RCC 7860 (cell line): ENCODE results near the gene FAM229A.
A peak's percentile ranks its signal among the peaks of the same experiment; 100 is the strongest.
"Not testable (repeated sequence)": the region's sequence is repeated elsewhere in the genome, so short reads cannot be mapped to it uniquely, and the experiment has no call there.

ENCODE experiments used
- DNase-seq: peaks from one replicate; pipeline ENCODE4 v3.0.0-alpha.2; 2015; ENCODE audit warnings: low spot score
- FAIRE-seq: peaks from 2 replicates; lab custom pipeline; 2012; peaks lifted over from hg19 to GRCh38; lab: Jason Lieb, UNC

Gene FAM229A, protein sequence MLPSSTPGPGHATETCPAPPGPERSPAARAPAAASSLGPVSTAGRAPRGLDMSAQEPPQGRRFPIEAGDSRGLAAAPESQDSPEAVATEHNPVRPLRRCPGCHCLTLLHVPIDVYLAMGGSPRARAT

DNA sequence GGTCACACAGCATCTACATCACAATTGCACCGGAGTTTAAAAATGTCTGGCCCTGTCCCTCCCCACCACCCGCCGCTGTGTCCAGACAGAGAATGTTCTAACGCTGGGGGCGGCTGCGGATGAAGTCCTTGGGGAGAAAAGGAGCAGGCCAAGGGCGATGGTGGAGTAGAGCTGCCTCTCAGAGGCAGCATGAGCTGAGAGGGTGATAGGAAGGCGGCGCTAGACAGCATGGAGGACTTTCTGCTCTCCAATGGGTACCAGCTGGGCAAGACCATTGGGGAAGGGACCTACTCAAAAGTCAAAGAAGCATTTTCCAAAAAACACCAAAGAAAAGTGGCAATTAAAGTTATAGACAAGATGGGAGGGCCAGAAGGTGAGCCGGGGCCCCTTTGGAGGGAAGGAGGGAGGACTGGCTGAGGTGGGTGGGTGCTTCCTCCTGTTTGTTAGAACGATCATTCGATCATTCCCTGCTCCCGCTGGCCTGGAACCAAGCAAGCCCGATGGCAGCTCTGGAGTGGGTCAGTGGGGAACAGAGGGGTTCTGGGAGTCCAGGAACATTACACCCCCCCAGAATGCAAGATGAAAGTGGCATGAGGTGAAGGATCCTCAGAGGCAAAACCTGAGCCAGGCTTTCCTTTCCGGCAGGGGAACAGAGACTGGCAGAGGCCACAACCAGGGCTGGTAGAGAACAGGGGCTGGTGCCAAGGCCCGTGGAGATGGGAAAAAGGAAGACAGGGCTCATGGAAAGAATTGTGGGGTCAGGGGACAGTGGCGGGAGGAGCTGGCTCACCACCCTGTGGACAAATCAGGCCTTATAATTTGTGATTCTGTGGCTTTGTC is at the start of gene FAM229A, which contains the start of gene TSSK3:
Gene FAM229A (minus strand): TSS at position 12 of the 840 bp plus-strand sequence. CDS start 394 bp downstream, outside the sequence.
Gene TSSK3 (plus strand): TSS at position 66 of the 840 bp plus-strand sequence. CDS start 163 bp downstream, at position 229.
- DNase-seq (no peak), FAIRE-seq (no peak)

DNA sequence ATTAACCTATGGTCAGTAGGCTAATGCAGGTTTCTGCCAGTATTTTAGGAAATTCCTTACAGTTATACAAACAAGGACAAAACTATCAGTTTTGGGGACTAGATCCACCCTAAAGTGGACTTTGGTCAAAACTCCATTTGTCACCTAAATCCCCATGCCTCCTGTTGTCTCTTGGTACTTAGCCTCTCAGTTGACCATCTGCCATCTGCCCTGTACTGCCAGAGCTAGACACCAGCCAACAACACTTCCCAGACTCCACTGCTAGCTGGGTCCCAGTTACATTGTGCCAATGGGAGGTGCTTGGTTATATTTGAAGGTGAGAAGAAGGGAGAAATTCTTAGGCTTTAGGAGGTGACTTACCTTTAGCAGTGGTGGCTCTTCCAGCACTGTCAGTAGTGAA is 49.0 kb upstream of the FAM229A start:
- no peak for DNase-seq
- no peak for FAIRE-seq

DNA sequence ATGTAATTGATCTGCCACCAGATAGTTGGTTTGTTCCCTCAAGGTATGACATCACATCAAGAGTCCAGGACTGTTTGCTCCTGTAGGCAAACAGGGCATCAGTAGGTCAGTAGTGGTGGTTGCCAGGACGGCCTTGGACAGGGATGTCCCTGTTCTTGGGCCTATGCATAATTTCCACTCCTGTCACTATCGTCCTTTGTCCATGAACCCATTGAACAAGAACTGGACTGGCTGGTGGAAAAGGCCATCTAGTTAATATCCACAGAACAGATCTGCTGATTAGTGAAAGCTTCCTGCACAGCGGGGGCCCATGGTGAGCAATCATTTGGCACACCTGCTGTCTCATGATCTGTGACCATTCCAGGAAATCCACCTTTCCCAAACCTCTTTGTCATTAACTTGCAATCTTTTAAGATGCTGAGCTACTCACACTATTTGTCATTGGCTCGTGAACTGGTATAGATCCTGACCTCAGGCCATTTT is 44.4 kb upstream of the FAM229A start:
- FAIRE-seq (no peak), DNase-seq (no peak)

DNA sequence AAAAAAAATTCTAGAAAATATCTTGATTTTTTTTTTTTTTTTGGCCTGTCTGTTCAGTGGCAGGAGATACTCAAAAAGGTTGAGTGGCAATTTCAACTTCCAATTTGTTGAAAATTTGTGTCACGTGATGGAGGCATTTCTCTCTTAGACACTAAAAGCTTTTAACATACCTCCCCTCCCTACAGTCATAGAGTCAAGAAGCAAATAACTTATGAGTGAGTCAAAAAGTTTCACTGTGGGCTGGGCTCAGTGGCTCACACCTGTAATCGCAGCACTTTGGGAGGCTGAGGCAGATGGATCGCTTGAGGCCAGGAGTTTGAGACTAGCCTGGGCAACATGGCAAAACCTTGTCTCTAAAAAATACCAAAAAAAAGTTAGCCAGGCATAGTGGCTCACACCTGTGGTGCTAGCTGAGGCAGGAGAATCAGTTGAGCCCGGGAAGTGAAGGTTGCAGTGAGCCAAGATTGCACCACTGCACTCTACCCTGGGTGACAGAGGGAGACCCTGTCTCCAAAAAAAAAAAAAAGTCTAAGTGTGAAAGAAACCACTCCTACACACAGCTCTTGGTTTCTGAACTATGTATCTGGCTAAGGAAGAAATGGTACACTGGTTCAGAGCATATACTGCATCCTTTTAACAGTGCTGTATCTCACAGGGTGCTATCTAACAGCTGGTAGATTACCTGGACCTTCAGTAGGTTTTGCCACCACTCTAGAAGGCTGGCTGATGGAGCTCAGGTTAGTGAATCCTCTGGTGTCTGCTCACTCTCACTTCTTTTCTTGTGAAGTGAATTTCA is 43.6 kb upstream of the FAM229A start:
- FAIRE-seq (no peak), DNase-seq (no peak)

DNA sequence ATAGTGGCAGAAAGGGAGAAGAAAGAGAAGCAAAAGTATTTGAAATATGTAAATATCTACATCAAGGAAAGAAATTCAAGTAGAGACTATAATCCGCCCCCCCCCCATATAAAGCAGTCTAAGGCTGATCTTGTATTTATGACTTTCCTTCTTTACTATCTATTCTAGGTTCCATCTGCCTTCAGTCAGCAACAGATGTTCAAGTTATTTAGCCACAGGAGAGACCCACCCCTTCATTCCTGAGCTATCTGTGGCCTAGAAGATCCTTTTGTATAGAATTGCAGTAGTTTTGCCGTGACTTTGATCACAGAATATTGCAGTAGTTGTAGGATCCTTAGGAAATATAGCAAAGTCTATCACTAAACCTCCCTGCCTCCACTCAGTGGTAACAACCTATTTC is 42.7 kb upstream of the FAM229A start:
- FAIRE-seq (no peak), DNase-seq (no peak)

DNA sequence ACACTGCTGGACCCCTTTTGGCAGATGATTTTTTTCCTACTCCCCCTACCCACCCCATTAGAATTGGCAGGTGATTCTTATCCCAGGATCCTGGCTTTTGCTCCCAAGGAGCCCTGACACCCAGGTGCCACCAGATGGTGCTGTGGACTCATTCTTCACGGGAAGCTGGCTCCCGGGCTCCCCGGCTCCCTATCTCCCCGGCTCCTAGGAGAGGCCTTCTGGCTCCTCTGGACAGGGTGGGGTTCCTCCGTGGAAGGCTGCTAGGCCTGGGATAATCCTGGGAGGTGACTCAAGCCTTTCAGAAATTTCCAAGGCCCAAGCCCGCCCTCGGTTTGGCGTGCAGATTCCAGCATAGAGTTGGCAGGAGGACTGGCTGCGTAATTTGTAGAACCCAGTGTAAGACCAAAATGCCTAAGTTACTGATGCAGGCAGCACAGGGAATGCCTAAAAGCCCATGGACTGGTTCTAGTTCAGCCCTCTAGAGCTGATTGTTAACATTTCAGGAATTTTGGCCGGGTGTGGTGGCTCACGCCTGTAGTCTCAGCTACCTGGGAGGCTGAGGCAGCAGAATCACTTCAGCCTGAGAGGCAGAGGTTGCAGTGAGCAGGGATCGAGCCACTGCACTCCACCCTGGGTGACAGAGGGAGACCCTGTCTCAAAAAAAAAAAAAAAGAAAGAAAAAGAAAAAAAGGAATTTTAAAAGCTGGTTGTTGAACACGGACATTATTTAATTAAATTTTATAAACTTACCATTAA is 38.8 kb upstream of the FAM229A start:
- DNase-seq, result peak; percentile 43

DNA sequence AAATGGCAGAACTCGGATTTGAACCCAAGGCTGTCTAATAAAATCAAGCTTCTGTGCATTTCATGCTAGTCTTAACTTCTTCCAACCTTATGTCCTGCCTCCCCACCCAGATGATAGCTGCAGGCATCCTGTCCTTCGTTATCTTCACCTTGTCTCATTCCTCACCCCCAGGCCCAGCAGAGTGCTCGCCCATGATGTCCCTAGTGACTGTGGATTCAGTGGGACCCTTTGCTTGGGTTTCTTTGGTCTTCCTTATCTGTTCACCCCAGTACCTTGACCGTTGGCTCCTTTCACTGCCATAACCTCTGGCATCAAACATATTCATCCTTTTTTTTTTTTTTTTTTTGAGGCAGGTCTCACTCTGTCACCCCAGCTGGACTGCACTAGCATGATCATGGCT is 37.6 kb upstream of the FAM229A start:
- FAIRE-seq (no peak), DNase-seq (no peak)

More for the DNA sequence above, 38.8 kb upstream of the FAM229A start:
- FAIRE-seq, result no peak

DNA sequence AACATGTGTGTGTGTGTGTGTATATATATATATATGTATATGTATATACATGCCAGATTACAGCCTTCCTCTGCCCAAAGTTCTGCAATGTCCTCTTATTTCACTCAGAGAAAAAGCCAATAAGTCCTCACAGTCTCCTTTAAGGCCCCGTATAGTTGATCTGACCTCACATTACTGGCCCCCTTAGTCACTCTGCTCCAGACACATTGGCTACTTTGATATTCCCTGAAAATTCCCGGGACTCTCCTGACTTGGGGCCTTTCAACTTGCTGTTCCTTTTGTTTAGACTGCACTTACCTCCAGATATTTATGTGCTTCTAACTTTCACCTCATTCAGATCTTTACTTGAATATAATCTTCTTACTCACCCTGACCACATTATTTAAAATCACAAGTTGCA is 36.1 kb upstream of the FAM229A start:
- FAIRE-seq, result no peak

DNA sequence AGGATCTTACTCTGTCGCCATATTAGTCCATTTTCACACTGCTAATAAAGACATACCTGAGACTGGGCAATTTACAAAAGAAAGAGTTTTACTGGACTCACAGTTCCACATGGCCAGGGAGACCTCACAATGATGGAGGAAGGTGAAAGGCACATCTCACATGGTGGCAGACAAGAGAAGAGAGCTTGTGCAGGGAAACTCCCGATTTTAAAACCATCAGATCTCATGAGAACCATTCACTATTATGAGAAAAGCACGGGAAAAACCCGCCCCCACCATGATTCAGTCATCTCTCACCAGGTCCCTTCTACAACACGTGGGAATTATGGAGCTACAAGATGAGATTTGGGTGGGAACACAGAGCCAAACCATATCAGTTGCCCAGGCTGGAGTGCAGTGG is 34.2 kb upstream of the FAM229A start:
- FAIRE-seq, DNase-seq: not testable (repeated sequence)

More for the DNA sequence above, 36.1 kb upstream of the FAM229A start:
- DNase-seq, result peak; percentile 16

DNA sequence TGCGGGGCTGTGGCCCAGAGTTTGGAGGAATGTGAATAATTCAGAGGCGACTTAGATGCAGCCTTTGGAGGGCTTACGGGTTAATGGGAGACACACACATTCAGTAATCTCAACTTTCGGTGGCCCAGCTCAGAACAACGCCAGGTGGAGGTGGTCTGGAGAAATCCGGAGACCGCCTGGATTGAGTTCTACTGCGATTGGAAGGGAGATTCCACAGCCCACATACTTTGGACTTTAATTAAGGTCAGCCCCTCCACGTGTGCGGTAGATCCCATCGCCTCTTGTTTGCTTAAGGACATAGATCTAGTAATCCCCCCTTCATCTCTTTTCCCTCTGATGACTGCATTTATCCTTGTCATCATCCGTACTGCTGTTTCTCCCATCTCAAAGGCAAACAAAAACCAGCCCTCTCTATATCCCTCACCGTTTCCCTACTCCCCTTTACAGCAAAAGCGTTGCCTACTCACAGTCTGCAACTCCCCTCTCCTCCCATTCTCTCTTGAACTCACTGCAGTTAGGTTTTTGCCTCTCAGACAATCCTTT is 32.7 kb upstream of the FAM229A start:
- DNase-seq, result no peak
- FAIRE-seq, result no peak

DNA sequence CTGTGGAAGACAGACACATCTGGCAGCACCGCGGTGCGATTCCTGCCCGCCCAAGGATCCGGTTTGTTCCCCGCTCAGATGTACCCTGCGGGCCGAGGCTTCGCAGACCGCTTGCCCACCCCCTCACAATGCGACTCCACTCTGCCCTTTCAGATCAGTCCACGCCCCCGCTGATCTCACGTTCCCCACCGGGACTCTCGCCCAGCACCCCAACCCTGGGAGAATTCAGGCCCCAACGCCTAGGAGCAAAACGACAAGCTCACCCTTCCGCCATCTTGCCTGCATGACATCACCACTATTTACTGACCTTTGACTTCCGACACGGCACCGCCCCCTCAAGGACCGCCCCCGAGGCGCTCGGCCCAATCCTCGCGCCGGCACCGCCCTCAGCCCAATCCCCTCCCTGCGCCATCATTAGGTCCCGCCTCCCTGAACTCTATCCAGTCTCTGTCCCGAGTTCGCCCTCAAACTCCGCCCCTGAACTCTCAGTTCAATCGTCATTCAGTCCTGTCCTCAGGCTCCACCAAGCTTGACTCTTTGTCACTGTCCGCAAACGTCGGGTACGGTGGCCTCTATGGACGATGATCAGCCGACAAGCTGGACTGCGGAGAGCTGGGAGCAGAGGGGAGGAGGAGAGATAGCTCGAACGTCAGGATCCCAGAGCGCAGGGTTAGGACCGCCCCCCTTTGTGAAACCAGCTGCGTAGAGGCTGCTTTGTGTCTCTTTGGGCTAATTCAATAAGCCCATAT is 32.0 kb upstream of the FAM229A start, which contains the start of gene BSDC1:
Gene BSDC1 (minus strand): TSS at position 301 of the 749 bp plus-strand sequence. CDS start 27 bp downstream, at position 274.
- peak; percentile 98 for DNase-seq
- peak; percentile 95 for FAIRE-seq

DNA sequence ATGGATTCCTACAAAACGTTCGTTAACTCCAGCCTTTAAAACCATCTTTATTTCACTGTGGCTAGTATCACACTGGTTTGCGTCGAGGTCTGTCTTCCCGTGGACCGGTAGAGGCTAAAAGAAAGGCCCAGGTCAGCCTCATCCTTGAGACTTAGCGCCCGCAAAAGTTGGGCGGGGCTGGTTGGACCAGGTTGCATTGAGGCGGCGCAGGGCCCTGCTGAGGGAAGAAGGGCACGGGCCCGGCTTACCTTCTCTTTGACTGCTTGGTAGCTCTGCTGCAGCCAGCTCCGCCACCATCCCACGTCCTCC is 31.5 kb upstream of the FAM229A start:
- DNase-seq (no peak), FAIRE-seq (no peak)

DNA sequence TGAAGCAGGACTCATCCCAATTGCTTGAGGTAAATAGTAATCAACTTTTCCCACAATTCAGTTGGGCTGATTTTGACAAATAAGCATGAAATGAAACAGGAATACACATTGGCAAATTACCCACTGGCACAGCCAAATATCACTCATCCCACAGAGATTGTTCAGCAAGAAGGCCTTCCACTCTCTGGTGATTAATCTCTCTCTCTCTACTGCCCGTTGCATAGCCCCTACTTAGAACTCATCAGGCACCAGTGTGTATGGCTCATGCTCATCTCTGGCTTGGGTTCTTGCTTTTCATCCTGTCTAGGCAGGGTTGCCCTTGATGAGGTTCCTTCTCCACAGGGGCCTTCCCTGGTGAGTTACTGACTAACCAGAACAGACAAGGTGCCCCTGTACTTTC is 30.9 kb upstream of the FAM229A start:
- FAIRE-seq, result no peak

DNA sequence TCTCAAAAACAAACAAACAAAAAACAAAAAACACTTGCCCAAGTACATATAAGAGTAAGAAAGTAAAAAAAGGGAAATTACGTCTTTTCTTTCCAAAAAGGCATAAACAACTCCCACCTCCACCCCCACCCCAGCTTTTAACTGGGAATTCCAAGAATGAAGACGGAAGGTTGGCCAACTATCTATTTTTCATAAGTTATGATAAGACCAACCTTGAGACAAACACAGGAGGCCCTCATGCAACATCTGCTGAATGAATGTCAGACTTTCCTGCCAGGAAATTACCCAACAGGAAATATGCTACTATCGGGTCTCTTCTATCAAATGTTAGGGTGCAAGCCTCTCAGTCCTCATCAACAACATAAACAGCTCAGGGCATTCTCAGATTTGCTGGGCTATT is 30.0 kb upstream of the FAM229A start:
- FAIRE-seq (no peak), DNase-seq (no peak)

More for the DNA sequence above, 30.9 kb upstream of the FAM229A start:
- peak; percentile 46 for DNase-seq

DNA sequence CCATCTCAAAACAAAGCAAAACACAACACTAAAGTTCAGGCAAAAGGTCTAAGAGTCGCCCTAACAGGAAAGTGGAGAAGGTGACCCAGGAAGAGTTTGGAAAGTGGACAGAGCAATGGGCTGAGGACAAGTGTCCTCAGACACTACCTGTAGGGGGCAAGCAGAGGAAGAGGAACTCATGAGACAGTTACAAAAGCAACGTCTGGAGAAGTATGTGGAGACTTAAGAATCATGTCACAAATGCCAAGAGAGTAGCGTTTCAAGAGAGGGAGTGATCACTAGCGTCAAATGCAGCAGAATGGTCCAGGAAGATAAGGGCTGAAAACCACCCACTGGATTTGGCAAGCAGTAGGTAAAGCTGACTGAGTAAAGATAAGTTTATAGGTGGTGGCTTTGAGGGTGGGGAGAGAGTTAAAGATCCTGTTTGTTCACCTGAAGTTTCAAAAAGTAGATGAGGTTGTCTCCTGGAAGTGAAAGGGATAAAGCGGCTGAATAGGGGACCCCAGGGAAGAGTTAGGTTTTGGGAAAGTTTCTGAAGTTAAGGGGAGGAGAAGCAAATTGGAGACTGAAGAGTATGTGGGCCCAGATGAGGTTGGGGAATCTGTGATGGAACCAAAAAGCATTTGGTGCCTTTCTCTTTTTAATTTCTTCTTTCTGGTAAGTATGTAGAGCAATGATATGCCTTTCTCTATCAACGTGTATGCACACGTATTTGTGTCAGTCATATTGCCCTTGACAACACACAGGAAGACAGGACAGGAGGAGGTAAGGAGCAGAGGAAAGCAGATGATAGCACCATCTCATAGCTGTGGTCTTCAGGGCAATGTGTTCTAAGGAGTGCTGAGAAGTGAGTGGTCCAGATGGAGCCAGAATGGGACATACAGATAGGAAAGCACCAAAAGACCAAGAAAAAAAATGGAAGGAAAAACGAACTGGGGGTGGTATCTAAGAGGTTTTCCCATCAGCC is 28.9 kb upstream of the FAM229A start:
- no peak for FAIRE-seq
- no peak for DNase-seq

DNA sequence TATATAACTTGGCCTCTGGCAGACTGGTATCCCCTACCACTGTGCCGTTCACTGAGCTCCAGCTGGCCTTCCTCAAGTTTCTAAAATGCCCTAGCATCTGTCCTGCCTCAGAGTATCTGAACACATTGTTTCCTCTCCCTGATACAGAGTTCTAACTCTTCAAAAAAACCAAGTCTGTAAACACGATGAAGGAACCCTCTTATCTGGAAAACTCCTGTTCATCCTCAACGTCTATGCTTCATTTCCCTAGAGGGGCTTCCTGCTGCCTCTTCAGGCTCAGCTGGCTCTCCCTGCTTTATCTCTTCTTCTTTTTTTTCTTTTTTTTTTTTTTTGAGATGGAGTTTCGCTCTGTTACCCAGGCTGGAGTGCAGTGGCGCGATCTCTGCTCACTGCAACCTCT is 26.4 kb upstream of the FAM229A start:
- FAIRE-seq (no peak), DNase-seq (no peak)

DNA sequence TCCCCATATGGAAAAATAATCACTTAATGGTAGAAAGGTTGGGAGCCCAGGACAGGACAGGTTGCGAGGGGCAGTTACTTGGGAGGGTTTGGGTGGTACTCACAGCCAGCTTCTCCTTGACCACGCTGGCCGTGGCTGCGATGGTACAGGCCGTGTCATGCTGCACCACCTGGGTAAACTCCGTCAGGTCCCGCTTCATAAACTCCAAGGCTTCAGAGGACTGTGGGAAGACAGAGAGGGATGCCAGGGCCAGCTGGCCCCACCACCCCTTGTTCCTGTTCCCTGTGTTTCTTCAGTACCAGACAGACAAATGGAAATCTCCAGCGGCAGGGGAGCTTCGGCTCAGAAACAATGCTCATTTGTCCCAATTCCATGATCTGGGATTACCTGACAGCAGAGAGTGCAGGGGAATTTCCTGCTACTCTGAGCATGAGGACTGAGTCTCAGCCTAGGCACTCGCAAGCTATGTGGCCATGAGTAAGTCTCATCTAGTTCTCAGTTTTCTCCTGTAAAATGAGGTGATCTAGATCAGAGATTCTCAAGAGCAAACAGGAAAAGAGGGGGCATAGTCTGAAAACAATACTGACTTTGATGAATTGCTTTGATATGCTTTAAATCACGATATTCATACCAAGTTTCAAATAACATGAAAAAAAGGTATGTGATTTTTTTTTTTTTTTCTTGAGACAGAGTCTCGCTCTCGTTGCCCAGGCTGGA is 24.5 kb upstream of the FAM229A start:
- no peak for FAIRE-seq
- DNase-seq, result no peak

DNA sequence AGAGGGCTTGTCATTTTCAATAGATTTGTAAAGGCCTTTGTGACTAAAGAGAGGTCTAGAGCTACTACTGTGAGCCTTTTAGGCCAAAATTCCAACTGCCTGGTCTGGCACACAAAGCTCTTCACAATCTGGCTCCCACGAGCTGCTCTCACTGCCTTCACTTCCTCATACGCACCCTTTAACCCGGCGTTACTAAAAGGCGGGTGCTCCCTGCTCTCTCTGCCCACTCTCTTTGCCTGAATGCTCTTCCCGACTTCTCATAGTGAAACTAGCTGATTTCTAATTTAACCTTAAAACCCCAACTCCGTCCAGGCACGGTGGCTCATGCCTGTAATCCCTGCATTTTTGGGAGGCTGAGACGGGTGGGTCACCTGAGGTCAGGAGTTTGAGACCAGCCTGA is 17.8 kb upstream of the FAM229A start:
- DNase-seq, result no peak
- no peak for FAIRE-seq
